HG03139 (cell line): ENCODE data around the gene CYTH1.

Experiments
- ATAC-seq: cut with Tn5 transposase; IDR thresholded peaks from one replicate; pipeline ENCODE4 v1.9.1; 2021; ENCODE audit not compliant: unreplicated experiment

CYTH1 gene

DNA sequence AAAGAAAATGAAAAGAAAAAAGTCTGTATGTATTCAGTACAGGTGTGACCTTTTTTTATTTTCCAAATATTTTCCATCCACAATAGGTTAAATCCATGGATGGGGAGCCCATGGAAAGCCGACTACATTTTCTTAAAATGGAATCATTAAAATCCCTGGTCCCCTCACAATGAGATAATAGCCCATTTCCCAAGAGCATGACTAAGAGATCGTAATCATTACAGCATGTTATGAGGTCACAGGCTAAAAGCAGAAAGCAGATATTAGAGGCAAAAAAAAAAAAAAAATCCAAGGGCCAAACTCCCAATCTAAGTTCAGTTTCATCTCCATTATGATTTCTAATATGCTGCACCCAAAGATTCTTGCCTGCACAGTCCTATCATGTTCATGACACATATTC is 44.7 kb downstream of the CYTH1 start:
- no peak for ATAC-seq

DNA sequence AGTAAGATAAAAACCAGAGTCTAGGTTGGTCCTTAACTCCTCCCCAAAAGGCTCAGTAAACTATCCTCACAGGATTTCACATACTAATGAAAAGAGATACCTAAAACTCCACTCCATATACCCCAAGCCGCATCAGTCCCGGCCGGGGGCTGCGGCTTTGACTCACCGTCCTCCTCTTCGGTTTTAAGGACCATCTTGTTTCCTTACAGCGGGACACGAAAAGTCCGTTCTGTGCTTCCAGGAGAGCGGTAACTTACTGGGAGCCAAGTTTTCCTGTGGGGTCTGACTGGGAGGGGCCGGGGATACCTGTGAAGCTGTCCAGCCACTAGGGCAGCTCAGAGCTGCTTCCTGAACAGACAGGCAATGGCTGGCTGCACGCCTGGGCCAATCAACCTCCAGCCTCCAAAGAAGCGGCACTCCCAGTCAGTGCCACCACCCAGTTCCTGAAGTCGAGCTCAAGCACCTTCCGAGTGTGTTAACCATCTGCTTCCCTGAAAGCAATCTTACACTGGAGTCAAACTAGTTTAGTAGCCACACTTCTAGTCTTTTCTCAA is 45.5 kb downstream of the CYTH1 start:
- peak; percentile 49 for ATAC-seq

DNA sequence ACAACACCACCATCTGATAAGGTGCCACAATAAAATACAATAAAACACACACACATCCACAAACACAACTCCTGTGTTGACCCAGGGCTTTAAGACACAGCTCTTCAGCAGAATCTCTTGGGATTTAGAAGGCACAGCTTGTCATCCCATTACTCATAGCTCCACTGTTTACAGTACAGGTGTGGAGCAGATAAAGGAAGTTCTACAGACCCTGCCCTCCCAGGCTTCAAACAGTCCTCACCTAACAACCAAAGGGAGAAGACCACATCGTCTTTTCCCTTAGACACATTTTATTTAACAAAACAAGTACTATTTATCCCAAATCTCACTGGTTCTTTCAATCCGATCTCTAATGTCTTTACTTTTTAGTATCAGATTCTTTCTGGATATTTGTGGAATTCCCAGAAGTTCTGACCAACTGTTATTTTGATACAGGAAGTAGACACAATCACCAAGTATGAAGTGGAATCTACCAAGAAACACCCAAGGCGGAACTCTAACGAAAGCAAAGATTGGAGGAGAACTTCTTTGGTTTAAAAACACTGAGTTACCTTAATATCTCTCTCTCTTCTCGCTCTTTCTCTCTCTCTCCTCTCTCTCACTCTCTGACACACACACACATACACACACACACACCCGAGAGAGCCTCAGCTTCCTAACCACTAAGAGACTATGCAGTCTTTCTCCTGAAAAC is 46.1 kb downstream of the CYTH1 start:
- no peak for ATAC-seq

DNA sequence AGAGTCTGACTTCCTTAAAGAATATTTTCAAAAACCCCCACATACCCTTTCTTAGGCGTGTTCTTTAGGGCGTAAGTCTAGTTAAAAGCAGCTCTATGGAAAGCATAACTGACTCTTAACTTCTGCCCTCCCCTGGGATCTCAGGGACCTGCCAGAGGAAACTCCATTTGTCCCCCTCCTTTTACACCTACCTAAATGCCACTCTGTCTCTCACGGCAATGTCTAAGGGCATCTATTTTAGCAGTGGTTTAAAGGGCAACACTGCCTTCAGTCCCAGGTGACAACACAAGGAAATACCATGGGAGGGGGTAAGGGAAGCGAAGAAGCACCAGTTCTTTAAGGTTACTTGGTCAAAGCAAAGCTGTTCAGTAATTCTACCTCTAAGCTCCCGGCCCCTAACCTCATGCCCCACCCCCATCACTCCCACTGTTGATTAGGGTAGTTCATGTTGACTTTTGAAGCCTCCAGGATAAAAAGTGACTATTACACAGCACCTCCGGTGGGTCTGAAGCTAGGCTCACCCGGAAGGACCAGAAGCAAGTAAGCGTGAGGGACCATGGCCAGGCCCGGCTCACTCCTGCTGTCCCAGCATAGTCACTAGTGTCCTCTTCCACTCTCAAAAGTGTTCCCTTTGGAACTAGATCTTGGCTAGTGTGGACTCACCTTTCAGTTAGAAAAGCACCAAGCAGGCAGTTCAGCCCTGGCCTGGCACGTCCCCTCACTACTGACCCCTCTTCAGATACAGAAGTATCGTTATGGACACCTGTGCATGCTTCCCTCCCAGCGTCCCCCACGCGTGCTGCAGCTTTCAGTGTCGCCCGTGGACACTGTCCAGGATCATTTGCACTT is 47.1 kb downstream of the CYTH1 start:
- ATAC-seq: no peak

DNA sequence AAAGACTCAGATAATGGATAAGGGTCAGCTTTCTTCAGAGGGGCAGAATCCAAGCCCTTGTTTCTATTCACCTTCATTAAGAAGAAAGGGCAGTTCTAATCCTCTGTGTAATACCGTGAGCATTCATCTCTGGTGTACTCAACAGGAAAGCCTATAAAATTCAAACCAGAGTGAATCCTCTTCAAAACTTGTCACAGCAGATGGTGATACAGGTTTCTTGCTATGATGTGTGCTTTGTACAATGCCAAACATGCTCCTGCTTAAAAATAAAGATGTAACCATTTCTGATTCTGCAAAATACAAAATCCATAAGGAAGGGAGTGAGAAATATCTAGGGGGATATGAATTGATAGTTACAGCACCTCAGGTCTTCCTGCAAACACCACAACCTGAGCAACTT is 49.7 kb downstream of the CYTH1 start:
- ATAC-seq: no peak

DNA sequence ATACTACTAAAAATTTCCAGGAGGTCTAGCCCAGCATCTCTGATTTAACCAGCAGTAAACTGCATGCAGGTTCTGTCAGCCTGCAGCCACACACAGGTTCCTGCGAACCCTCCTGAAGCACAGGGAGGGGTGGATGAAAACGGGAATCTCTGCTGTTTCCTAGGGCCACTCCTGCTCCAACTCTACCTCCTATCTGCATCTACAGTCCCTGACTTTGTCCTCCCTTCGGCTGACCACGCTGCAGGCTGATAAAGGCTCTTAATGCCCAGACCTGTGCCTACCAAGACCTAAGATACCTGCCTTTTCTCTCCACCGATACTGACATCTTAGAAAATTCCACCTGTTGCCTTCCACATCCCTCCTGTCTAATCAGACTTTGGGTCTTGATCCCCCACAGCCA is 50.2 kb downstream of the CYTH1 start:
- no peak for ATAC-seq

DNA sequence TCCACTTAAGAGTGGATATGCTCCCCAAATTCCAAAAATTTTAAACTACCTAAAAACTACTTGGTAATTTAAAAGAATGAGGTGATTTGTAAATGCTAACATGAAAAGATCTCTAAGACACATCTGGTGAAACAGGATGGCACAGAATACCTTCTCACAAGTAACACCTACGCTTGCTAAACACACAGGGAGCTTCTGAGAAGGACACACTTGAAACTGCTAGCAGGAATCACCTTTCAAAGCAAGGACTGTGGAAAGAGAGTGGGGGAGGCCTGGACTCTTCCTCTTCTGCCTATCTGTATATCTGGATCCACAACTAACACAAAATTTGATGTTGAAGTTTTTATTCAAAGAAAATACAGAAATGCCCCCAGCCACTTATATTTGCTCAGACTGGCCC is 52.4 kb downstream of the CYTH1 start:
- ATAC-seq: no peak

DNA sequence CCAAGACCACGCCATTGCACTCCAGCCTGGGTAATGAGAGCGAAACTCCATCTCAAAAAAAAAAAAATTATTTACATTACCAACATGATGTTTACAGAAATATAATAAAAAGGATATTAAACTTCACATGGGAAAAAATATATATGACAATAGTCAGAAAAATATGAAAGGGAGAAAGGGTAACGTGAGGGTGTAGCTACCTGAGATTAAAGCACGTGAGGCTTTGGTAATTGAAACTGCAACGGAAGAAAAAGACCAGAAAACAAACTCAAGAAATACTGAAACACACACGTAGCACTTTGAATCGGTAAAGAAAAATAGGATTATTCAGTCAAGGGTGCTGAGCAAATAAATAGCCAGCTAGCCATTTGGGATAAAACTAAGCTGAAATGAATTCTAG is 53.6 kb downstream of the CYTH1 start:
- no peak for ATAC-seq

DNA sequence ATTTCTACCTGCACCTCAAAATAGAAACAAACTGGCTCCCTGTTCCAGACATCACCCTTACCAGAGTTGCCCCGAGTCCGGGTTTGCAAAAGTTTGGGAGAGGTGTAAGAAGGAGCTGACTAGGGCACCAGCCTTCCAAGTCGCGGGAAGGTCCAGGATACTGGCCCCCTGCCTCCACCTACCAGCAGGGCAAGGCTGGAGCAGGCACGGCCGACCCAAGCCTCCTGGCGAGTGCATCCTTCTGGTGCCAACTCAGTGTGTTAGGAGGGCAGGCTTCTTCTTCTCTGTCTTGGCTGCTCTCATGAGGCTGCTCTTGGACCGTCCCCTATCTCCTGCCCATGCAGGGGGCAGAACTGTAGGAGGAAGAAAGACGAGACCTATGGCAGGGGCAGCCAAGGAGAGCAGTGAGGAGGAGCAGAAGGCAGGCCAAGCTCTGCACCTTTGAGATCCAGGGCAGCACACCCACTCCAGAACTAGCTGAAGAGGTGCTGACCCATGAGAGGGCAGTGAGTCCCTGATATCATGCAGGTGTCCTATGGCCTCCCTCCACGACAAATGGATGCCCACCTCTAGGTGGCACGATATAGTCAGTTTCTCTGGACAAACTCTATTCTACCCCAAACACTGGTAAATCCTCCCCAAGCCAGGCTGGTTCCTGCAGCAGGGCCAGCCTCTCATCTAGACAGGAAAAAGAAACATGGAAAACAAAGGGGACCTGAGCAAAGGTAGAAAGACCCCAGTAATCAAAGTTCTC is 54.4 kb downstream of the CYTH1 start:
- ATAC-seq: no peak

DNA sequence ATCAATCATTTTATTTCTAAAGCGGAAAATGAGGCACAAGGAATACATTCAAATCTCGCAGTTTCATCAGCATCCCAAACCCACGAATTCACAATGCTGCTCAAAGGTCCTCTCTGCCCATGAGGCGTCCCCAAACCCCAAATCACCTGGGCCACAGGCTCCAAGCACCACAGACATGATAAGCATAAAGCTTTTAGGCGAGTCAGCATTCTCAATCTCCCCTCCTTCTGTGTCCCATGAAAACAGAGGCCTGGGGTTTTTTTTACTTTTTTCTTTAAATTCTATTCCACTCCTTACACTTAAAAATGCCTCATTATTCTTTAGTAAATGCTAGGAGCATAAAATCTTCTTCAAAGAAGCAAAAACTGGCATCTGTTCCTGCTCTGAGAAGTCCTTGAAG is 55.0 kb downstream of the CYTH1 start:
- no peak for ATAC-seq

DNA sequence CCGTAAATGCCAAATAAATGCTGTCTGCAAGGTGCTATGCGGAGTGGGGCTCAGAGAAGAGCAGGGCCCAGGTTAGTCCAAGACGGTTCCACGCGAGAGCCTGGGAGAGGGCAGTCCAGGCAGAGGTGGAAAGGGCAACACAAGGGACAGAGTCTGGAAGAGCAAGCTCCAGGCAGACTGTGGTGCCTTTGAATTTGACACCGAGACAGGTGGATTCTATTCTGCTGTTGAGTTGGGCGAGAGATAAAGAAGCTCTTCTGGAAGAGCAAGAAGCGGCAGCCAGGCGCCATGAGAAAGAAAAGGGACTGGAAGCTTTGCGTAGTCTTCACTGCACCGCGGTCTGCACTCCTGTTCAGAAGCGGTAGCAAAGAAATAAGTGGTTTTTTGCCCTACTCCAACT is 55.6 kb downstream of the CYTH1 start:
- ATAC-seq: no peak

DNA sequence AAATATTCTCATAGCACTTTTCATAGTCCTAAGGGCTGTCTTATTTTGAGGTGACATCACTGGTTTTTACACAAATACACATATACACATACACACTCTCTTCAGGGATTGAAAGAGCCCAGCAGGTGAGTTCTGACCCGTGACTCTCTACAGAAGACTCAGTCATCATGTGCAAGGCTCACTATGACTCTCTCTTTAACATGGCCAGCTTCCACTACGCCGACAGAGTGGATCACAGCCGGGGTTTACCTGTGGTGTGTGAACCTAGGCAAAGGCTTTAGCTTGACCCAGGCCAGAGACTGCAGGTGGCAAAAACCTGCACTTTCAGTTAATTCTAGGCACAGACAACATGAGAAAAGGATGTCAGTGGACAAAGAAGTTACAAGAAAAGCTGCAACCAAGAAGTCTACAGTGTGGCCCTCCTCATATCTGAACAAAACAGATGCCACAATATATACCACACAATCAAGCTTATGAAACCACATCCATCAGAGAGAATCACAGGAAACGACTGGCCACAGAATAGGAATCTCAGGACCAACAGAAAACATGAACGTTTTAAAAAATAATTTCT is 56.5 kb downstream of the CYTH1 start:
- no peak for ATAC-seq

DNA sequence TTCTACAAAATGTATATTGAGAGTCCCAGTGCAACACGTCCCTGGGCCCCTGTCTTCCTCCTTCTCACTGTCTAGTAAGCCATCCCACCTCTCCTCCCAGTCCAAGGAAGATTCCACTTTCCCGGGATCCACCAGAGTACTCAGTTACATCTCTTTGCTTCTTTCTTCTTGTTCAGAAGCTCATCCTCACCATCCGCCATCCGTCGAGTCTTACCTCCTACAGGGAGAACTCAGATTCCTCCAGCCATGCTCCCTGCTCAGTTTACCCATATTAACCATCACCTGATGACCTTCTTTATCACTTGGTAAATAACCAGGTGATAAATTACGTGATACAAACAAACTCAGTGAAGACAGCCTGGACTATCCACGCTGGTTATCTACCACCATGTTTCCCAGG is 57.1 kb downstream of the CYTH1 start:
- ATAC-seq: no peak

DNA sequence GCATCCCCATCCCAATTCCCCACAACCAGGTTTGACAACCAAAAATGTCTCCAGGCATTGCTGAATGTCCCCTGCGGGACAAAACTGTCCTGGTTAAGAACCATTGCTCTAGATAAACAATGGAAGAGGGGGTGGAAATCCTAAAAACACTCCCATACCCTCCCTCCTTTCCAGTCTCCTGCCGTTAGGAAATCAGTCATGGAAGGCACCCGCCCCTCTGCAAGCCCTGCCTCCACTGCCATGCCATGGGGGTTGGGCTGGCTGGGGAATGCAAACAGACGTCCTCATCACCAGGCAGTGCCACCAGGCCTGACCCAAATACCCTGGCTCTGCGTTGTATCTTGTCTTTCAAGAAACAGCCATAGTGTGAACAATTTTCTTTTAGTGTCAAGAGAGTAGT is 57.5 kb downstream of the CYTH1 start:
- no peak for ATAC-seq

DNA sequence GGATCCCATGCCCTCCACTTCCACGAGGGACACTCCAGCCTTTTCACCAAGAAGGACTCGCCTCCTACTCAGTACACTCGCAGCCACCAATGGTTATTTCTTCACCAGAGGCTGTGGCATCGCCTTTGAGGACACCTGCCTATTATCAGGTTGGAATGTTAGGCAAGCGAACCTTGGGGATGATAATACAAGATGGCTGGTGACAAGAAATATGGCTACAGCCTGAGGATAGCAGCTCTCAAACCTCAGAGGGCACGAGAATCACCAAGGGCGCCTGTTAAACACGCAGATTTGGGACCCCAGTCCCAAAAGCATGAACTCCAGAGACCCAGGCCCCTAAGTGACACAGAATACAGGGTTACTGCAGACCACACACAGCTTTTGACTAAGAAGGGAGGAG is 58.1 kb downstream of the CYTH1 start:
- no peak for ATAC-seq

DNA sequence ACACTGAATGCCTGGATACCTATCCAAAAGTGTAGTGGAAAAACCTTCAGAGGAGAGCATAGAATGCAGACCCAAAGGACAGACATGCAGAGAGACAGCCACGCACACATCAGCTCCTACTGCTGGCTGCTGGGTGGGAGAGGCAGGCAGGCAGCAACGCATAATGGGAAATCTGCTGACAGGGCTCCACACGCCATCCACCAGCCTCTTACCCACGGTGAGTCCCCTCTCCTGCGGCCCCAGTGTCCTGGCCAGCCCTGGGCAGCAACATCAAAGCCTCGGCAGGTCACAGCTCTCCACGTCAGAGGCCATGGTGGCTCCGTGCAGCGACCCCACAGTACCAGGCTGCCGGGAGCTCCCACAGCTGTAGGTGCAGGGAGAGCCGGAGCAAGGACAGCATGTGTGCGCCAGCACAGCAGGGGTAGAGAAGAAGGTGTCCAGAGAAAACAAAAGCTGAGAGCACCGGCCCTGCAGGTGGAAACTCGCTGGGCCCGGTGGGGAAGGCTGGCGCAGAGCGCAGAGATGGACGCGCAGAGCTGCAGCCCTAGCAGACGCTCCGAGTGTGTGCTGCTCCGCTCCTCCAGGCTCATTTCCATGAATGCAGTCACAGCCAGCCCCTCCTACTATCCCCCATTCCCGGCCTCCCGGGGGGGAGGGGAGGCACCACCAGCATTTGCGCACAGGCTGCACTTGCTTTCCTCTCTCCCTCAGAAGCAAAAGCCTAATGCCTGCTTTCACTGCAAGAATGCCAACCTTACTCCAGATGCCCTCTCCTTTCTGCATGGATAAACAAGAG is 58.9 kb downstream of the CYTH1 start:
- no peak for ATAC-seq

DNA sequence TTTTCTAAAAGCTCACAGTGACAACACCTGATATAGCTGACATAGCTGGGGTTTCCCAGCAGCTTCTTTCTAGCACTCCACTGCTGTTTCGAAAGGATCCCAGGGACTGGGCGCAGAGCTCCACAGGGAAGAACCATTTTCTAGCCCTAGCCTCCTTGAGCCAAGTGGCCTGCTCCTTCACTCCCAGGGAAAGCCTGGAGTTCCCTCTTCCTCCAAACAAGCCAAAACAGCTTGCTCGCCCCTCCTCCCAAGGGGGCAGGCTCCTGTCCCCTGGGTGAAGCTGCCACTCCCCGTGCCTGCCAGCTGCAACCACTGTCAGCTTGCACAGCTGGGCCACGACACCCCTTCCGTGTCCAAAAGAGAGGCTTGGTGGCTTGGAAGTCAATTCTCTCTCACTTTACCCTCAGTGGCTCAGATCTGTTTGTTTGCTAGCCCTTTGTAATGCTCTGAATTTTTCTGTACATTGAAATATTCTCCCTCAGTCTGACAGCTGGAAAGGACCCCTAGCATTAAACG is 59.8 kb downstream of the CYTH1 start:
- ATAC-seq: no peak

DNA sequence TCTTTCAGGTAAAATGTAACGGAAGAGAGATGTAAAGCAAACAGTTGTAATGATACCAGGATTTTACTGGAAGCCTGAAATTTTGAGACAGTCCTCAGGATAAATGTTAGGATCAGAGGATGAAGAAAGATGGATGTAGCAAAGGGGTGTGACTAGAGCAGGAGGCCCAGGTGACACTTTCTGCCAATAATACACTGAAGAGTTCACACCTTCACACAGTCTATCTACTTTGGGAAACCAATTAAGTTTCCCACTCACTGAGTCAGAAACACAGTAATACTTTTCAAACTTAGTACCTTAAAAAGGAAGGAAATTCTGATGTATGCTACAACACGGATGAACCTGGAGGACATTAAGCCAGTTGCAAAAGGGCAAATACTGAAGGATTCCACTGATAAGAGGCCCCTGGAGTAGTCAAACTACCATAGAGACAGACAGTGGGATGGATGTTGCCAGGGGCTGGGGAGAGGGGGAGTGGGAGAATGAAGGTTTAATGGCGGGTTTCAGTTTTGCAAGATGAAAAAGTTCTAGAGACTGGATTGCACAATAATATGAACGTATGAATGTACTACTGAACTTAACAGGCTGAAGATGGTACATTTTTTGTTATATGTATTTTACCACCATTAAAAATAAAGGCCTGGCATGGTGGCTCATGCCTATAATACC is 62.3 kb downstream of the CYTH1 start:
- no peak for ATAC-seq

DNA sequence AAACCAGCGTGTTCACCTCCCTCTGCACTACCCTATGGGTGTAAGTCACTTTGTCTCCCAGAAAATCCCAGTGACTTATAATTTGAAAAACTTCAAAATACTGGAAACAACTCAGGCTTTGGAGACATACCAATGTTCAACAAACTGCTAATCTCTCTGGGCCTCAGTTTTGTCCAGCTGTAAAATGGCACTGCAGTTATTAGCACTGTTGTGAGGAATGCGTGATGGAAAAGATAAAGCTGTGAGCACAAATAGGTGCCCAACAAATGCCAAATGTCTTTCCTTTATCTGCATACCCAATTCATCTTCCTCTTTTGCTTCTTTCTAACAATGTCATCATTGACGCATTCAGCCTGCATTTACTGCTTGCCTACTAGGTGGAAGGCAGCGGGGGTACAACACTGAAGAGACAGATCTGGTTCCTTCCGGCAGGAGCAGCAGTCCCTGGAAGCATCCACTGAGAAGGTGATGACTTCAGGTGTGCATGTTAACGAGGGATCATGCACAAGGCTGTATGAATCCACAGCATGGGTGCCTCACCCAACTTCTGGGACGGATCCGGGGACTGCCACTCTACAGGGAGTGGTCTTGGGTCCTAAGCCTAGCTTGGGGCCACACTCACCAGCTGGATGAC is 63.4 kb downstream of the CYTH1 start:
- no peak for ATAC-seq
